Activated CD4-positive, alpha-beta T cell treated with anti-CD3 and anti-CD28 coated beads, Interleukin-2, amount 50 U/mL, for 1 hour (primary cell): ENCODE measurements around the gene MEIOB.
"Not testable (repeated sequence)": the region's sequence is repeated elsewhere in the genome, so short reads cannot be mapped to it uniquely, and the experiment has no call there.

Experiments used
- DNase-seq: peaks from one replicate; pipeline ENCODE4 v3.0.0-alpha.2; 2020

Gene MEIOB

GRCh38 chr16:1809281-1809801 is 62.6 kb downstream of the MEIOB start:
- no peak for DNase-seq

GRCh38 chr16:1808691-1809090 is 63.3 kb downstream of the MEIOB start:
- no peak for DNase-seq

GRCh38 chr16:1807626-1808025 is 64.3 kb downstream of the MEIOB start:
- no peak for DNase-seq

GRCh38 chr16:1800701-1801100 is 71.3 kb downstream of the MEIOB start:
- DNase-seq: no peak

GRCh38 chr16:1799263-1799662 is 72.7 kb downstream of the MEIOB start:
- DNase-seq: not testable (repeated sequence)

GRCh38 chr16:1794908-1795666 is 76.9 kb downstream of the MEIOB start:
- DNase-seq: no peak

GRCh38 chr16:1794221-1794871 is 77.6 kb downstream of the MEIOB start:
- DNase-seq: no peak

- DNase-seq: no peak
Observed at GRCh38 chr16:1793578-1794220, 78.3 kb downstream of the MEIOB start, which contains the start of gene IGFALS. Gene IGFALS, minus strand, starts transcription at chr16:1793705. Its CDS starts 53 bp downstream, at chr16:1793652.

- no peak for DNase-seq
Observed at GRCh38 chr16:1792836-1793577, 79.0 kb downstream of the MEIOB start.

GRCh38 chr16:1791943-1792812 is 79.8 kb downstream of the MEIOB start:
- no peak for DNase-seq

GRCh38 chr16:1791256-1791942 is 80.6 kb downstream of the MEIOB start:
- DNase-seq: no peak

GRCh38 chr16:1790611-1791255 is 81.2 kb downstream of the MEIOB start:
- DNase-seq: no peak

- DNase-seq: no peak
Observed at GRCh38 chr16:1790261-1790610, 81.7 kb downstream of the MEIOB start.

- DNase-seq: no peak
Observed at GRCh38 chr16:1789643-1790045, 82.3 kb downstream of the MEIOB start.

GRCh38 chr16:1788708-1789100 is 83.3 kb downstream of the MEIOB start:
- DNase-seq: no peak

GRCh38 chr16:1788095-1788707 is 83.8 kb downstream of the MEIOB start:
- DNase-seq: no peak

- no peak for DNase-seq
Observed at GRCh38 chr16:1787322-1788094, 84.5 kb downstream of the MEIOB start.

- no peak for DNase-seq
Observed at GRCh38 chr16:1787056-1787321, 85.0 kb downstream of the MEIOB start.

GRCh38 chr16:1786242-1787055 is 85.5 kb downstream of the MEIOB start:
- DNase-seq: no peak
